Activated CD4-positive, alpha-beta T cell treated with anti-CD3 and anti-CD28 coated beads for 4 hours (primary cell): ENCODE results near the gene LNPK.
A peak's percentile ranks its signal among the peaks of the same experiment; 100 is the strongest.
"Not testable (repeated sequence)": the region's sequence is repeated elsewhere in the genome, so short reads cannot be mapped to it uniquely, and the experiment has no call there.

Source experiments
- DNase-seq, 2 donors: peaks; one replicate each; pipeline ENCODE4 v3.0.0-alpha.2; 2020

The LNPK gene, protein sequence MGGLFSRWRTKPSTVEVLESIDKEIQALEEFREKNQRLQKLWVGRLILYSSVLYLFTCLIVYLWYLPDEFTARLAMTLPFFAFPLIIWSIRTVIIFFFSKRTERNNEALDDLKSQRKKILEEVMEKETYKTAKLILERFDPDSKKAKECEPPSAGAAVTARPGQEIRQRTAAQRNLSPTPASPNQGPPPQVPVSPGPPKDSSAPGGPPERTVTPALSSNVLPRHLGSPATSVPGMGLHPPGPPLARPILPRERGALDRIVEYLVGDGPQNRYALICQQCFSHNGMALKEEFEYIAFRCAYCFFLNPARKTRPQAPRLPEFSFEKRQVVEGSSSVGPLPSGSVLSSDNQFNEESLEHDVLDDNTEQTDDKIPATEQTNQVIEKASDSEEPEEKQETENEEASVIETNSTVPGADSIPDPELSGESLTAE

DNA sequence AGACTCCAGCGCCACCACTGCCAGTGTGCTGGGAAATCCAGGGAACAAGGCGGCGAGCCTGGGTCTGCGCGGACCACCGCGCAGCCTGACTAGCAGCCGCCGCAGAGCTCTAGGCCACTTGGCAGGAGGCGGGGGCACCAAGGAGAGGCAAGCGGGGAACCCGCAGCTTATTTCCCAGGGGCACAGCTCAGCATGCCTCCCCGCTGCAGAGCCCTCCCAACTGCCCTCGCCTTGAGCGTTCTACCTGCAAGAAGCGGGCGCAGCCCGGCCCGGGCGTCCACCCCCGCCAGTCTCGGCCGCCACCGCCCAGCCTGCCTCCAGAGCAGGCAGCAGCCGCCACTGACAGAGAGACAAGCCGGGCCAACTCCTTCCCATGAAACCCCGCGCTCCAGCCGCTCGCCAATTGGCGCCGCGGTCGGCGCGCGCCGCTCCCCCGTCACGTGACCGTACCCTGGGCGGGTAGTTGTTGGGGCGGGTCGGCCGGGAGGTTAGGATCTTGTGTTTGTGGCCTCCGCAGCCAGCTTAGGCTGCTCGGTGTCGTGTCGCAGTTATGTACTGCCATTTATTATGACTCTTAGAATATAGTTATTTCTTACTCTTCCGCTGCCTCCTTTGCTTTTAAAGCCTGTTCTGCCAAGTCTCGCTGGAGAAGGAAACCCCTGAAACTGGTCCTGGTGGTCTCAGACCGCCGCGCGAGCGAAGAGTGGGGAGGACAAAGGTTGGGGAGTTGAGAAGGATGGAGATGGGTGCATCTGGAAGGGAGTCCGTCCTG, at the start of gene LNPK:
Gene LNPK, minus strand, starts transcription at position 352 of the 772 bp plus-strand sequence. CDS start 6,683 bp downstream, outside the sequence.
- DNase-seq: peak; percentile 86

DNA sequence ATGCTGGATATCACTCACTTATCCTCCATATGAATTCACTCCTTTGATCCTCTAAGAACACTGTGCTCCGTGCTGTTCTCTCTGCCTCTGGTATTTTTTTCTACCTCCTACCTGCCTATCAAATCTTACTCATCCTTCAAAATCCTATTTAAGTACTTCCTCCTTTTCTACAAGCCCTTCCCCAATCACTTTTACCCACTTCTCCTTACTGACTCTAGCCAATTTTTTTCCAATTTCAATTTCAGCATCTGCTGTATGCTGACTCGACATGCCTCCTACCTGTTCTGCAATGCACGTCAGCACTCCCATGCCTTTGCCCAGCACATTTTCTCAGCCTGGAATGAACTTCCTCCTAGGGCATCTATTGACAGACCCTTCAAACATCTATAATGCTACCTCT, 37.3 kb upstream of the LNPK start:
- no peak for DNase-seq

DNA sequence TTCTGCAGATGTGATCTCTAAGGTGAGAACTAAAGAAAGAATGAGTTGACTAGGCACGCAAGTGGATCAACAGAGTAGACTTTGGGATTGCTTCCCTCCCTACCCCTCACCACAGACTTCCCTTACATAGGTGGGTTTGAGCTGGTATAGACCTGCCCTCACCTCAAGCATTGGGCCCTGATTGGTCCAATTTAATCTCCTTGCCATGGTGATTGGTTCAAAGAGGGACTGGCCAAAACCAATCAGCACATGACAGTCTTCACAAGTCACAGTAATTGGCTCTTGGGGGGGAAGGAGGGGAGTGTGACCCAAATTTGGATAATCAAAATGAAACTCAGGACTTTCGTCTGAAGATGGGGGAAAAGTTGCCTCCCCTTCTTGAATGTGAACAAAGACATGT, 36.6 kb upstream of the LNPK start:
- DNase-seq: no peak

DNA sequence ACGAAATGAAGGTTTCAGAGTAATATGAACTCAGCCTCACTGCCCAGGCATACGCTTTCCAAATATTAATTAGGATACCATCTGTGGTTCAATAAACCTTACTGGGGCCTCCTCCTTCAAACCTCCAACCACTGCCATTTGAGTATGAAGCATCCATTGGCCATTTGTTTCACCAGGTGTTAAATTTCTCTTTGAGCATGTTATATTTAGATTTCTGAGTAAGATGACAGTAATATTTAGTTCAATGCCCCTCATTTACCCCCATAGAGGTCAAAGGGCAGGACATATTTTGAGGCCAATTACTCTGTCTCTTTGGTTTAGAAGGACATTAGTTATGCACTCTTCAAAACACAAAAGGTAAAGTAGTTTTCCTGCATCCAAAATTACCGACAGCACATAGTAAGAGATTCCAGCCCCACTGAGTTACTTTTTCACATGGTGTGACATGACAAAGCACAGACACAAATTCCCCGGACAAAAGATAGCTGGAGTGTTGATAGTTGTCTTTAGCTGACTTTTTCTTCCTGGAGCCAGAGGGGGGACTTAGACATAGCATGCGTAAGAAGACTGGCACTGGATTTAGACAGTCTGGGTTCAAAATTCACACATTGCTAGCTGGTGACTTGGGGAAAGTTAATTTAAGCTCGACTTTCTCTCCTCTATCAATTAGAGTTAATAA, 33.1 kb upstream of the LNPK start:
- no peak for DNase-seq

DNA sequence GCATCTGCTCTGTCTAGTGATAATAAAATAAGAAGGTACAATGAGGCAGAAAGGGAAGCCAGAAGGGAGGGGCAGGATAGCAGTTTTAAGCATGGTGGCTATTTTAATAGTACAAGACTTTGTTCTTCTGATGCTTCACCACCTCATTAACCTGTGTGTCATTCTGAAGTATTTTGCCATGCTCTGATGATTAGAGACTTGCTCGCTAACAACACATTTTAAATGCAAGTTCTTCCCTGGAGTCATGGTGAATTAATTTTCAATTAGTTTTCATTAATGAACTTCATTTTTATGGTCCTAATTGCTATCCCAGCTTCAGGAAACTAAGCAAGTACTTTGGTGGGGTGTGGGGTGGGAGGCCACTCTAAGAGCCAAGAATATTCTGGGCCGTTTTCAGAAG, 25.7 kb upstream of the LNPK start:
- no peak for DNase-seq

DNA sequence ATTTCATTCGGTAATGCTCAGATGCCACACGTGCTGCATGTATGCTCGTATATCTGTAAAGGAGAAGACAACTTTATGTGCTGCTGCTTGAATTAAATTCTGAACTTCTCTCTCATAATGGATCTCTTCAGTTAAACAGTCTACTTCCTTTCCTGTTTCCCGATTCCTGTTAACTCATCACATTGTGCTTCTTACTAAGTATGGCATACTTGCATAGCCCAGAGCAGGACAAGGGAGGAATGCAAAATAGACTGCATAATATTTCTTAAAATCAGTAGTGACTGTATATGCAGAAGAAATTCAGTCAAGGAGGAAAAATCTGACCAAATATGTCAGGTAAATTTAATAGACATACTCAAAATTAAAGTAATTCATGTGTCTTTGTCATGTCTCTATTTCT, 23.9 kb upstream of the LNPK start:
- no peak for DNase-seq

DNA sequence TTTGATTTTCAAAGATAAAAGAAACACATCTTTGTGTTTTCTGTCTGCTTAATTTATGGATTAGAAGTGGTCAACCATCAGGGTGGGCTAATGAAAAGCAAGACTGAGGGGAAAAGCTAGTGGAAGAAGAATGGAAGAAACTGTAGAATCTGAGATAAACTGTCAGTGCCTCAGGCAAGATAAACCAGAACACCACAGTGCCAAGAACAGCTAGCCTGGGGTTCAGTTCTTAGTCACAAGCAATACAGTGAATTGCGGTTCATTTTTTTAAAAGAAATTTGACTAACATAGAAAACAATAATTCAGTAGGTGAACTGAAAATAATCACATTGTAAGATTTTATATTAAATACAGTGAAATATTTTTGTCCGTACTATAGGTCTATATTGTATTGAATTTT, 22.0 kb upstream of the LNPK start:
- DNase-seq: no peak

DNA sequence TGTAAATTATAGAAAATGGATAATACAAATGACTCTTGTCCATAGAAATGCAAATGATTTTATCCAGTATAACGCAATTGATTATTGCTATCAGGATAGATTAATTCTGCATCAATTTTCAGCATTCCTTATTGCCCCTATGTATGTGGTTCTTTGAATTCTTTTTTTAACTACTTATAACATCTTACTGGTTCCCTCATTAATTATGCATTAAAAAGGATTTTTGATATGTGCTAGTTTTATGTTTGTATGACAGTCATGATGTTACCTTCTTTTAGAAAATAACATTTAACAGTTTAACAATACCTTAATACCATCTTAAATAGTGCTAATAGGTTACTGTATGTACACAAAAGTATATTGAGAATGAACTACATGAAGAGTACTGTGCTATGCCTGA, 20.0 kb upstream of the LNPK start:
- DNase-seq: no peak

DNA sequence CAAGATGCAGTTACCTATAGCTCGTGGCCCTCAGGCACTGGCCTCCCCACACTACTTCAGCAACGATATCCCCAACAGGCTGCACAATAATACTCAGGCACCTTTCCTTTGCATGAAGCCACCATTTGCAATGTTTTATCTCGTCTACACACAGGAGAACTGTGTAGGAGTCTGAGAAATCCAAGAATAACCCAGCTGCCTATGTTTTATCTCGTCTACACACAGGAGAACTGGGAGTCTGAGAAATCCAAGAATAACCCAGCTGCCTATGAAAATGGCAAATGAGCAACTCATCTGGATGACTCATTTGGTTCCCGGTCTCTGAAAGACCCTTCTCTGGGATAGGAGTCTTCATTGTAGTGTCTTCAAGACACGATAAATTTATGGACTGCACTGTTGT, 18.3 kb upstream of the LNPK start:
- DNase-seq: no peak

DNA sequence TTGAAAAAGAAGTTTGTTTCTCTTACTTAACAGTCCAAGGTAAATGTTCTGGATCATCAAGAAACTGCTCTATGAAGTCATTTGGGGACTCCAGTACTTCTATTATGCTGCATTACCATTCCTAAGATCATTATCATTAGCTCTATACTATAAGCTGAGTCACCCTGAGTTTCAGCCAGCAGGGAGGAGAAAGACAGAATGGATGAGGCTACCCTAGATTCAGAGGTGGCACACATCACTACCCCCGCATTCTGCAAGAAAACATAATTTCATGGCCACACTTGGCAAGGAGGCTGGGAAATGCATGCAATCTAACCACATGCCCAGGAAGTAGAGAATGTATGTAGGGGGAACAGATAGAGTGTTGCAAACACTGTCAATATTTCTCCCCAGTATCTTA, 16.6 kb upstream of the LNPK start:
- DNase-seq: no peak

DNA sequence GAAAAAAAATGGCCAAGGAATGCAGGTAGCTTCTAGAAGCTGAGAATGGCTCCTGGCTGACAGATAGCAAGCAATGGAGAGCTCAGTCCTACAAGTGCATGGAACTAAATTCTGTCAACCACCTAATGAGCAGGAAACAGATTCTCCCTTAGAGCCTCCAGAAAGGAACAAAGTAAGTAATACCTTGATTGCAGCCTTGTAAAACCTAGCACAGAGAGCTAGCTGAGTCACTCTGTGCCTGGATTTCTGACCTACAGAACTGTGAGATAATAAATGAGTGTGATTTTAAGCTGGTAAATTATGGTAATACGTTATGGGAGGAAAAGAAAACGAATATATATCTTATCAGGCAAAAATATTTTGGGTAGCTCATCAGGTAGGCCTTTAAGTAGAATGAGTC, 7.4 kb upstream of the LNPK start:
- no peak for DNase-seq

DNA sequence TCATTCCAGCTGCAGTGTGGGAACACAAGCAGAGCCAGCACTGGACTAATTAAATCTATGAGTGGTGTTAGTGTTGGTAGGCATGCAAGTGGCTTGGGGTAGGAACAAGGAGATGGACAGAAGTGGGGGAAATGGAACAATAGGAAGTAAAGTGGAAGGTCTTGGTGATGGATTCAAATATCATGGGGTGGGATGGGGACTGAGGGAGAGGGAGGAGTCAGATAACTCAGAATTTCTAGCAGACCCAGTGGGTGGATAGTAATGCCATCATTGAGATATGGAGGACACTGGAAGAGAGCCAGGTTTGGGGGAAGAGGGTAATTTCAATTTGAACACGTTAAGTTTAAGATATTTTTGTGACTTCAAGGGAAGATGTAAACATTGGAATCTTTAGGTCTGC, 2.9 kb upstream of the LNPK start:
- no peak for DNase-seq

DNA sequence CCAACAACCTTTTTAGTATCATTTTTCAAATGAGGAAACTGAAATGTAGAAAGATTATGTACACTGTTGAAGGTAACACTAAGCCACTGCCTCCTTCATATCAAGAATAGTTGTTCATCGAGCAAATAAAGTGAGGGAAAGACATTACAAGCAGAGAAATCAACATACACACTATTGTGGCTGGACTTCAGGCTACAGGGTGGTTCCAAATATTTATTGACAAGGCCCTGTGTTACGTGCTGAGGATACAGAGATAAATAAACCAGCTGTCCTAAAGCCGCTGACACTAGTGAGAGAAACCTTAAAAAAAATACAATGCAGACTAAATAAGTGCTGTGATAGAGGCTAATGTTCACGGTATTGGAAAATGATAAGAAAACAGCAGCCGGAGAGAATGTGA, 1.9 kb upstream of the LNPK start:
- DNase-seq: no peak

DNA sequence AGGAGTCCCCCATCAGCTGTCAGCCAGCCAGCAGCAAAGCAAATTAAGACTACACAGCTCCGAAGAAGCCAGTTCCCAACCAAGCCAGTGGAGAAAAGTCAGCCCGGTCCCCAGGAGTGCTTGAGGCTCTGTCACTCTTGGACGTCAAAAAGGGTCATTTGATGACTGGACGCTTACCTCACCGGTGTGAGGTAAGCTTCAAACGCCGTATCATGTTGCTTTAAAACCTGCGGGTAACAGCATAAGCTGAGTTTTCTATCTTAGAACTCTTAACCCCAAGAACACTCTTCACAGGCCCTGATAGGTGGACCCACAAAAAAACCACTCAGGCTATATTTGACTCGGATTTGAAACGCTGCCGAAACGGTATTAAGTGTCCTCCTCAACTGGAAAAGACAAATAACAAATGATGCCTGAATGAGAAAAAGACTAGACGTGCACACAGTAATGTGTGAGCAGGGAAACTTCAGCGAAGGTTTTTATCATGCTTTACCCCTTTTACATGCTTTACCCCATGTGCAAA, 682 bp upstream of the LNPK start:
- no peak for DNase-seq

DNA sequence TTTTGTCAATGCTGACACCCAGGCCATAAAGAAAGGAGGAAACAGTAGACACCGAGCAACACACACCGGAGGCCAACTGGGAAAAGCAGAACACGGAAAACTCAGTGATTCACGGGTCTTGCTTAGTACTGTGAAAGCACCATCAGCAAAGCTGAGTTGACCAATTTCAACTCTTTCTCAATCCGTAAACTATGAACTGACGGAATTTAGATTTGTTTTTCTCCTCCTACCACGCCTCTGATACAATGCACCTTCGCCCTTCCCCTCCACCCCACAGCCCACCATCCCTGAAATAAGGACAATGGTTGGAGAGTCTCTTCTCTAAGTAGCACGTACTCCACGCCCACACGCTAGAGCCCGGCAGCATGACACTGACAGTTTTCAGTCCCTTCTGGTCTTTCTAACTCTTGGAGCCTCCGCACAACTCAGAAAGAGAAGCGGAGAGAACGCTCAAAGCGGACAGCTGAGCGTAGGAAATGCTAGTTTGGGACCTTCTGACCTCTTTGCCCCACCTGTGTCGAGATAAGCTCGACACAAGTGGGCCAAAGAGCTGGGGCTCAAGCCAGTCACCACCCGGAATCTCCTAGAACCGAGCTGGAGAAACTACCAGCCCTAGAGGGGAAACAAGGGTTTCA, 669 bp downstream of the LNPK start:
- DNase-seq: peak; percentile 44 to 48

DNA sequence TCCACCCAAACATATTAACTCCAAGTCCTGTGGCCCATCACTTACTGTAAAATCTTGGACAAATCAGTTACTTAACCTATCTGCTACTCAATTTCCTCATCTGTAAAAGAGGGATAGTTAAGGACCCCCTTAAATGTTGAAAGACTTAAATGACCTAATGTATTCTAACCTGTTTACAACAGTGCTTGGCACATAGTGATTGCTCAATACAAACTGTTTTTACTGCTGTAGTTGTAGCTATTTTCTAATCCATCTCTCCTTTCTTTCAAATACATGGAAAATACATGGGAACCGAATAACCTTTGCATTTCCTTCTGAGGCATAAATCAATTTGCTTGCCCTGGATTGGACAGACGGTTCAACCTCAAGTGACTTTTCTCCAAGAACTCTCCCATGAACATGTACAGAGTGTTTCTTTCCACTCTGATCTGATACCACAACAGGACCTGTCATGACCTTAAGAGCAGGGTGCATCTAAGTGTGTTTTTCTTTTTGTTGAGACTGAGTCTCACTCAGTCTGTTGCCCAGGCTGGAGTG, 2.7 kb downstream of the LNPK start:
- no peak for DNase-seq

DNA sequence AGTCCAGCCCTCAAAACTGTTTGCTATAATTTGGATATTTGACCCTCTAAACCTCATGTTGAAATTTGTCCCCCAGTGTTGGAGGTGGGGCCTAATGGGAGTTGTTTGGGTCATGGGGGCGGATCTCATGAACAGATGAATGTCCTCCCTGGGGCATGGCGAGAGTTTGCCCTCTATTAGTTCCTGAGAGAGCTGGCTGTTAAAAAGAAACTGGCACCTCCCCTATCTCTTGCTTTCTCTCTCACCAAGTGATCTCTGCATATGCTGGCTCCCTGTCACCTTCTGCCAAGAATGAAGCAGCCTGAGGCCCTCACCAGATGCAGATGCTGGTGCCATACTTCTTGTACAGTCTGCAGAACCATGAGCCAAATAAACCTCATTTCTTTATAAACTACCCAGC, 12.0 kb downstream of the LNPK start:
- DNase-seq: no peak

DNA sequence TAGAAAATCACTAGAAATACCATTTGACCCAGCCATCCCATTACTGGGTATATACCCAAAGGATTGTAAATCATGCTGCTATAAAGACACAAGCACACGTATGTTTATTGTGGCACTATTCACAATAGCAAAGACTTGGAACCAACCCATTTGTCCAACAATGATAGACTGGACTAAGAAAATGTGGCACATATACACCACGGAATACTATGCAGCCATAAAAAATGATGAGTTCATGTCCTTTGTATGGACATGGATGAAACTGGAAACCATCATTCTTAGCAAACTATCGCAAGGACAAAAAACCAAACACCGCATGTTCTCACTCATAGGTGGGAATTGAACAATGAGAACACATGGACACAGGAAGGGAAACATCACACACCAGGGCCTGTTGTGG, 14.9 kb downstream of the LNPK start:
- not testable (repeated sequence) for DNase-seq

DNA sequence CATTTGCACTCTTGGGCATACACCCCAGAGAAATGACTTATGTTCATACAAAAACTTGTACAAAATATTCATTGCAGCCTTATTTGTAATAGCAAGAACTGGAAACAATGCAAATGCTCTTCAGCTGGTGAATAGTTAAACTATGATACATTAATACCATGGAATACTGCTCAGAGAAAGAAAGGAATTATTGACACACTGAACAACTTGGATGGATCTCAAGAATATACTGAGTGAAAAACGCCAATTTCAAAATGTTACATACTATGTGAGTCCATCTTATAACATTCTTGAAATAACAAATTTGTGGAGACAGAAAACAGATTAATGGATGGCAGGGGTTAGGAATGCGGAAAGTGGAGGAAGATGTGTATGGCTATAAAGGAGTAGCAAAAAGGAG, 17.2 kb downstream of the LNPK start:
- DNase-seq: no peak

DNA sequence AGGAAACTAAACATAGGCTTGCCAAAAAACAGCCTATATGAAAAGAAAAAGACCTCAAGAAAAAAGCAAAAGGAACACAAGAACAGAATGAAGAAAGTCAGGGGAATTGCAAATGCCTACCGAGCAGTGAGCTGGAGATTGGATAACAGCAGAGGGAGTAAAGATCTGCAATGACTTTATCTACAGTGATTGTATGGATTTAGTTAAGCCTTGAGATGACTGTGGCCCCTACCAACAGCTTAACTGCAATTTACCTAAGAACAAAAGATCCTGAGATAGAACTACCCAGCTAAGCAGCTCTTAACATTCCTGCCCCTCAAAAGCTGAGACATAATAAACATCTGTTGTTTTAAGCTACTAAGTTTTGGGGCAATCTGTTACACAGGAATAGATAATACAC, 20.5 kb downstream of the LNPK start:
- DNase-seq: no peak

DNA sequence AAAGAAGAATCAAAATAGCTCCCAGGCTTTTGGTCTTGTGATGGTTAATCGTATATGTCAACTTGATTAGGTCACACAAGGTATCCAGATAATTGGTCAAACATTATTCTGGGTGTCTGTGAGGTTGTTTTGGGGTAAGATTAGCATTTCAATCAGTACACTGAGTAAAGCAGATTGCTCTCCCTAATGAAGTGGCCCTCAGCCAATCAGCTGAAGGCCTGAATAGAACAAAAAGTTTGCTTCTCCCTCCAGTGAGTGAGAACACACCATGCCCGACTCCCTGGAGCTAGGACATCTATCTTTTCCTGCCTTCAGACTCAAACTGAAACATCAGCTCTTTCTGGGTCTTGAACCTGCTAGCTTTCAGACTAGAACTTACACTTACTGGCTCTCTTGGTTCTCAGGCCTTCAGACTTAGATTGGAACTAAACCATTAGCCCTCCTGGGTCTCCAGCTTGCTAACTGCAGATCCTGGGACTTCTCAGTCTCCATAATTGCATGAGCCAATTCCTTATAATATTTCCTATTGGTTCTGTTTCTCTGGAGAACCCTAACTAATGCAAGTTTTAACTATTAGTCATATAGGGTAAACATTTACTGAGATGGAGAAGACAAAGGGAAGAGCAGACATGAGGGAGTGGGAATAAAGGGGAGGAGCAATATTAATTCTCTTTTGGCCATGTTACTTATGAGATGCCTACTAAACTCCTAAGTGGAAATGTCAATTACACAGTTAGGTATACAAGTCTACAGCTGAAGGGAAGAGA, 25.5 kb downstream of the LNPK start:
- no peak for DNase-seq

DNA sequence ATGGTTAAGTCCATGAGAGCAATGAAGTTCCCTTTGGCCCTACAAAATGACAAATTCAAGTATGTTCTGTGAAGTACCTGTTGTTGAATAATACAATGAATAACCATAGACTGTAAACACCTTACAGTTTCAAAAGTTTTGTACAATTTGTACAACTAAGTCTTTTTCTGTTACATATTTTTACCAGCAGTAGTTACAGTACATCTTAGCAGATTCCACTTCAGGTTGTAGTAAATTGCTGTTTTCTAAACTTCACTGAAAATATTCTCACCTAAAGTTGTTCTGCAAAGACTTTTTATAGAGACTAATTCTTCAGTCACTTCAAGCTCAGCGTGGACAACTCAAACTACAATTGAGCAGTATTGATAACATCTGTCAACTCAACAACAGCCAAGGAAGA, 28.7 kb downstream of the LNPK start:
- DNase-seq: no peak
